ENCODE data around the gene RIBC2.
"Not testable (repeated sequence)": the region's sequence is repeated elsewhere in the genome, so short reads cannot be mapped to it uniquely, and the experiment has no call there.

The RIBC2 gene

DNA sequence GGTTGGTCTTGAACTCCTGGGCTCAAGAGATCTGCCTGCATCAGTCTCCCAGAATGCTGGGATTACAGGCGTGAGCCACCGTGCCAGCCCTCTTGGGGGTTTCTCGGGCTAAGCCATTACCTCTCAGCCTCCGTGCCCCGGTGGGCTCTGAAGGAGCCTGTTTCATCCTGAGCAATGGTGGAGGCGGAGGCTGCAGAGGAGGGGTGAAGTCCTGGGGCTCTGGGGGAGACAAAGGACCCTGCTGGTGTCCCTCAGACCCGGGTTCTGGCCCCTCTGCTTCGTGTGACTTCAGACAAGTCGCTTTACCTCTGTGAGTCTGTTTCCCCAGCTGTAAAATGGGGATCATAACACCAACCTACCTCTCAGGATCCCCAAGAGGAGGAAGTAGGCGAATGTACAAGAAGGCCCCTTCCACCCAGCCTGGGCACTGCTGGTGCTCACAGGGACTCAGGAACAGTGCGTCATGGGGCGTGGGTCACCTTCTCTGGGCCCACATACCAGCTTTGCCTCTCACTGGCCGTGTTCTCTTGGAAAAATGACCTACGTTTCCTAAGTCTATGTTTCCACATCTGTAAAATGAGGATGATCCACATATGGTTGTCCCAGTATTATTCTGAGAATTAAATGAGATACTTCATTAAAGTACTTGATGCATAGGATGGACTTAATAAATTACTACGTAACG is 36.8 kb downstream of the RIBC2 start:
- no peak for DNase-seq

DNA sequence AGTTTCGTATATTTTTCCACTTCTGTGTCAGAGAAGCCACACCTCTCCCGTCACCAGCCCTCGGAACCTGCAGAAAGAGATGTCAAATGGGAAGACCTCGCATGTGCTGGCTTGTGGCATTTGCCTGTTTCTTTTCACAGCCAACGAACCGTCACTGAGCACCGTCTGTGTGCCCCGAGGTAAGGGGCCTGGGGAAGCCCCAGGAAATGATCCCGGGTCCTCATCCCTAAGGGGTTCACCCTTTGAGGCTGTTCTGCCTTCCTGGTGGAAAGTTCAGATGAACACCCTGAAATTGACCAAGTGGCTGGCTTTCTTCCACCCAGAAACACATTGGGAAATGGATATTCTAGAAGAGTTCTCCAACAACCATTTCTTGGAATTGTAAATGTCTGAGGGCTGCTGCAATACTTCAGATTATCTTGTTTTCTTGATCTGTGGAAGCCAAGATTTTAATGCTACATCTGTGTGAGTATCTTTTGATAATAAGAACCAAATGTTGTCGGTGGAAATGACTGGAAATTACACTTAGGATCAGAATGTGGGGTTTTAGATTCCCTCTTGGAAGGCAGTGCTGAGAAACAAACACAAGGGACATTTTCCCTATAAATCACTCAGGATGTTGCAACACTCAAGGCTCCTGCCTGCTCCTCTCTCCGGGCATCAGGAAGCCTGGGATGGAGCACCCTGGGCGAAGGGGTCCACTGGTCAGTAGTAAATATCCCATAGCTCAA is 37.6 kb downstream of the RIBC2 start:
- DNase-seq = peak; percentile 98

DNA sequence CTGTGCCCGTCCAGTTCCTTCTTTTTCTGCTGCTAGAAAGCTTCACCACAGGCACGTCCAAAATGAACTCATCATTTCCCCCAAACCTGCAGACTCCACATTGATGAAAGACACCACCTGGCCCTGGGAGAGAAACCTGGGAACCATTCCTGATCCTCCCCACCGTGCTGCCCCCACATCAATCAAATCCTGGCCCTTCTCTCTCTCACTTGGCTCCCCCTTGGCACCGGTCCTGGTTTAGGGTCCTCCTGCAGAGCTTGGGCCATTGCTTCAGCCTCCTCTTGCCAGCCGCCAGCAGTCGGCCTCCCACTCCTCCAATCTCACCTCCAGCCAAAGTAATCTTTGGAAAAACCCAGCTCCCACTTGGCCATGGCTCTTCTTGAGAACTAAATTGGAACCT is 38.5 kb downstream of the RIBC2 start:
- no peak for DNase-seq

DNA sequence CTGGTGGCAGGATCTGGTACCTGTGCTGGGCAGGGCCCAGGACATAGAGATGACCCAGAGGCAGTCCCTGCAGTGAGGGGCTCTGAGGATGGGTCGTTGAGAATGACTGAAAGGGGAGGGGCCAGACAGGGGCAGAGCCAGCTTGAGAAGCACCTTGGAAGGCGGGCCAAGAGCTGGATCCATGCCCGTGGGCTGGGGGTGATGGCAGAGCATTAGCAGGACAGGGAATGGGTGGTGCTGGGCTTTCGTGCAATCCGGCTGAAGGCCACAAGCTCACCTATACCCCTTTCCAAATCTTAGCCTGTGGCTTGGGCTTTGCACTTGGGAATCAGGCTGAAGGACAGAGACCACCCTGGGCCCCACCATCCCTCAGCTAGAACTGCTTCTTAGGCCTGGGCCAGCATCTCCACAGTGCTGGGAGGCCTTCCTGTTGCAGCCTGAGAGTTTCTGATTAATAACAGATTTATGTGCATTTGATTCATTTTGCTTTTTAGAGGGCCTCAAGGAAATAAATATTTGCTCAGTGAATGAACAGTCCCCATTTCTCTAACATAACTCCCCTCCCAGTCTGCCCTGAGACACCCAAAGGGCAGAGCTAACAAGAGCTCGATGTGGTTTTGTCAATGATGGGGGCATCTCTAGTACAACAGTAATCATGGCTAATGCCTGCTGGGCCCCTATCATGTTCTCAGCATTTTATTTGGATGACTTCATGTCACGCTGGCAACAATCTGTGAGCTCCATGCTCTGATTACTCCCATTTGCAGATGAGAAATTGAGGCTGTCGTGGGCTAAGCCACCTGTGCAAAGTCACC is 39.3 kb downstream of the RIBC2 start:
- peak; percentile 88 for DNase-seq

DNA sequence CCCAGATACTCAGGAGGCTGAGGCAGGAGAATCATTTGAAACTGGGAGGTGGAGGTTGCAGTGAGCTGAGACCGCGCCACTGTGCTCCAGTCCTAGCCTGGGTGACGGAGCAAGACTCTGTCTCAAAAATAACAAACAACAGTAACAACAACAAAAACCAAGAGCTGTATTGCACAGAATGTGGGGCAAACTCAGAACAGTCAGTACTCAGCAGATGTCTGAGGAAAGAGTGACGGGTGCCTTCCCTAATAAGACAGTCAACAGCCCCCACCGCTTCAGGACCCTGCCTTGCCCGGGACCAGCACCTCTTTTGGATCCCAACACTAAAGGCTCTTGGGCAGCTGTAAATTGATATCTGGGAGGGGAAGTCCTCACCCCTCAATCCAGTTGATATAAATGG is 40.3 kb downstream of the RIBC2 start:
- DNase-seq = no peak

- DNase-seq = peak; percentile 90
These were observed 40.8 kb downstream of the RIBC2 start for GRCh38 chr22:45454275-45454674.

DNA sequence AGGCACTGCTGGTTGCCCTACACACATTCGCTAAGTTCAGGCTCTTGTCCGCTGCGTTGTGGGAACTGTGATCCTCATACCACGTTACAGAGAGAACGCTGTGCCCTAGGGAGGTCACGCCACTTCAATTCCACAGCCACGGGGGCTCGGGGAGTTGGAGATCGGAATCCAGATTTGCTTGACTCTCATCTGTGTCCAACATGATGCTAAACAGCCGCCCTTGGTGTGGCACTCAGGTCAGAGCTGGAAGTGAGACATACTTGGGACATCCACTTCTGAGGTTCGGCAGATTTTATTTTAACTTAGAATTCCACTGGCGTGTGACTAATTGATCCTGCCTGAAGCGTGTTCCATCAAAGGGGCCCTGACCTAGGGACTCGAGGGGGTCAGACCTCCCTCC is 41.7 kb downstream of the RIBC2 start:
- DNase-seq = no peak

GRCh38 chr22:45455621-45456020 is 42.1 kb downstream of the RIBC2 start:
- no peak for DNase-seq

GRCh38 chr22:45456811-45457210 is 43.3 kb downstream of the RIBC2 start:
- no peak for DNase-seq

GRCh38 chr22:45458532-45458931 is 45.0 kb downstream of the RIBC2 start:
- DNase-seq = no peak

DNA sequence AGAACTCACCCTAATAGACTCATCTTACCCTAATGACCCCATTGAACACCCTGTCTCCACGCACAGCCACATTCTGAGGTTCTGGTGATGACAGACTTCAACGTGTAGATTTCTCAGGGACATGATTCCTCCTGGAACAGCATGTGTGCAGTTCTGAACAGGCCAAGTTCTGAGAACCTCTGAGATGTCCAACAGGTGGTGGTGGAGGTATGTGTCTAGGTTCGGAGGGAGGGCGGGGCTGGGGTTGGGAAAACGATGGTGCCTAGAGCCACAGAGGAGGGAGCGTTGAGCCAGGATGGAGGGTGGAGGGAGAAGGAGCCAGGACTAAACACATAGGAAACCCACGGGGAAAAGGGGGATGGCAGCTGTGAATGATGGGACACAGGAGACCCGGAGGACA is 45.7 kb downstream of the RIBC2 start:
- no peak for DNase-seq

GRCh38 chr22:45460288-45461109 is 47.0 kb downstream of the RIBC2 start:
- peak; percentile 87 for DNase-seq

GRCh38 chr22:45462034-45462655 is 48.7 kb downstream of the RIBC2 start:
- no peak for DNase-seq

- DNase-seq = not testable (repeated sequence)
These were observed 50.2 kb downstream of the RIBC2 start for GRCh38 chr22:45463691-45464090.

DNA sequence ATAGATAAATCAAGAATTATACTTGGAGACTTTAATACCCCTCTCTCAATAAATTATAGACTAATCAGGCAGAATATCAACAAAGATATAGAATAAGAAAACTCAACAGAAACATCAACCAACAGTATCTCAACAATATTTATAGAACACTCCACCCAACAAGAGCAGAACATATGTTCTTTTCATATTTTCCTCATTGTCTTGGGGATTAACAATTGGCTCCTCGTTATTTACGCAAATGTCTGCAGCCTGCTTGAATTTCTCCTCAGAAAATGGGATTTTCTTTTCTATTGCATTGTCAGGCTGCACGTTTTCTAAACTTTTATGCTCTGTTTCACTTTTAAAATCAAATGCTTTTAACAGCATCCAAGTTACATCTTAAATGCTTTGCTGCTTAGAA is 52.1 kb downstream of the RIBC2 start:
- no peak for DNase-seq

DNA sequence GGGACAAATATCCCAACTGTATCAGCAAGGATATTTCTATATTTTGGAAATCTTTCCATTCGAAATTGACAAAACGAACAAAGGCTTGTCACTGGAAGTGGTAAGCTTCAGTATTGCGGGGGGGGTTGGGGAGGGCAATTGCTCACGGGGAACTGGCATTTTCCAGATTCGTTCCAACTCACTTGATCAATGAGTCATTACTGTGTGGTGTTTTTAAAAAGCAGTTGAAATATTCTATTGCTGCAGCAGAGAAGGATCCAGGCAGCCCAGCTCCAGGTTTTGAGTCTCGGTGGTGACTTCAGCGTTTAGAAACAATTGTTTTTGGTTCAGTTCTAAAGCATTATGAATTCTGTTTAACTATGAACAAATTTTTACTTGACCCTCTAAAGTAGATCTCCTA is 55.4 kb downstream of the RIBC2 start:
- peak; percentile 75 for DNase-seq

- DNase-seq = peak; percentile 72
These were observed 56.0 kb downstream of the RIBC2 start for GRCh38 chr22:45469281-45470073.

- DNase-seq = no peak
These were observed 57.4 kb downstream of the RIBC2 start for GRCh38 chr22:45470871-45471270.

DNA sequence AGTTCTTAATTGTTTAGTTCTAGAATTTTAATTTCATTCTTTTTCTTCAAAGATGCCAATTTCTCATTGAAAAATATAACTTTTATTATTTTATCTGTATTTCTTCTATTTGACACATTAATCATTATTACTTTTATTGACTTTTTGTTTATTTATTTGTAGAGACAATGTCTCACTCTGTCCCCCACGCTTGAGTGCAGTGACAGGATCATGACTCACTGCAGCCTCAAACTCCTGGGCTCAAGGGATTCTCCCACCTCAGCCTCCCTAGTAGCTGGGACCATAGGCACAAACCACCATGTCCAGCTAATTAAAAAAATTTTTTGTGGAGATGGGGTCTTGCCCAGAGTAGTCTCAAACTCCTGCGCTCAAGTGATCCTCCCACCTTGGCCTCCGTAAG is 58.9 kb downstream of the RIBC2 start:
- no peak for DNase-seq

GRCh38 chr22:45473626-45474237 is 60.2 kb downstream of the RIBC2 start:
- DNase-seq = no peak
